Body of pancreas (tissue), 4 donors: ENCODE measurements around the gene LAPTM5. TPM values are rescaled to one million over a fixed set of nuclear protein-coding genes. Genes with fewer than 3 reads are reported as not detected.

Experiments used
- ATAC-seq: fragments of 150-250 bp; one replicate; pipeline ENCODE4 v1.9.1; 2016
- DNase-seq, 4 donors: peaks; one replicate each; pipeline ENCODE4 v3.0.0-alpha.2; 2019
- H3K27ac ChIP-seq, 4 donors: fragments of 200-600 bp; sonication (generic); 1 replicate in 3 of 4; 2 replicates in 1 of 4; pipeline versions ENCODE4 v1.5.1 to v1.6.1; 2016 to 2019; ENCODE audit warnings: mild to moderate bottlenecking in 1 of 4, mixed read lengths in 1 of 4, moderate library complexity in 1 of 4
- H3K27me3 ChIP-seq, 2 donors: fragments of 200-600 bp; sonication (generic); one replicate each; pipeline ENCODE4 v1.6.0; 2016; ENCODE audit warnings: mild to moderate bottlenecking in 1 of 2
- H3K36me3 ChIP-seq, 2 donors: fragments of 200-600 bp; sonication (generic); replicated peaks in 1 of 2; 2 replicates each; pipeline ENCODE4 v1.5.1; 2016; ENCODE audit warnings: low read depth in 2 of 2; ENCODE audit not compliant: insufficient read depth in 1 of 2
- H3K4me1 ChIP-seq: fragments of 200-600 bp; sonication (generic); one replicate; pipeline ENCODE4 v1.6.0; 2016
- H3K4me3 ChIP-seq, 2 donors: fragments of 200-600 bp; sonication (generic); 1 replicate in 1 of 2; 2 replicates in 1 of 2; pipeline ENCODE4 v1.5.1; 2016 to 2019
- H3K9me3 ChIP-seq, 3 donors: fragments of 200-600 bp; sonication (generic); 1 replicate in 2 of 3; 2 replicates in 1 of 3; pipeline ENCODE4 v1.5.1; 2016
- CTCF ChIP-seq, 7 experiments: fragments of 450-650 bp in 4 of 7; fragments of 200-600 bp in 3 of 7; sonication (generic) in 3 of 7; IDR thresholded peaks; one replicate each; pipeline ENCODE4 v1.5.1; 2016 to 2019; ENCODE audit warnings: antibody characterized with exemption in 7 of 7
- POLR2A ChIP-seq, 3 donors: fragments of 450-650 bp; IDR thresholded peaks; one replicate each; pipeline ENCODE4 v1.6.1; 2016; ENCODE audit warnings: antibody characterized with exemption in 3 of 3, mild to moderate bottlenecking in 2 of 3
- WGBS, 2 donors: methylation state at CpG; one replicate each; pipeline ENCODE4 v1.1.5; 2017; 5-methylcytosine and 5-hydroxymethylcytosine counted together
- intact Hi-C: fragments of 100-400 bp; cut with DNase I; formaldehyde crosslinking; loops from one replicate; pipeline ENCODE4 v1.15.1; 2023
- total RNA-seq, 2 donors: library from RNA; depleted of rRNA; stranded (reverse); fragments of >200 nt; gene quantifications; one replicate each; pipeline ENCODE4 v1.1.0, GENCODE V29; 2016

Gene LAPTM5
- total RNA-seq, 2 donors from 2014 or later = 6.3 to 25.2 TPM

- Histone ChIP-seq H3K4me1 (no peaks in the 10 kb centered on the region), H3K27me3 (no peaks in the 10 kb centered on the region), H3K36me3 (no peaks in the 10 kb centered on the region), H3K9me3 (no peaks in the 10 kb centered on the region), H3K27ac (no peak overlapping the region), H3K4me3 (no peak overlapping the region)
- 44 to 46% methylated on average over 12 of the region's 12 CpGs for WGBS, 2 donors
- DNase-seq (no peak), ATAC-seq (no peak)
- TF ChIP-seq POLR2A (IDR thresholded peaks at IDR 0.05) (no peak), CTCF (IDR thresholded peaks at IDR 0.05) (no peak)
- intact Hi-C loops = no loop called here
These were observed 44.3 kb downstream of the LAPTM5 start for GRCh38 chr1:30713311-30713710.

GRCh38 chr1:30712583-30712982, 45.0 kb downstream of the LAPTM5 start:
- peaks cover 4% of the 10 kb centered on the region for H3K4me1 ChIP-seq
- H3K4me3 ChIP-seq = no peak overlapping the region
- H3K36me3 ChIP-seq = no peaks in the 10 kb centered on the region
- DNase-seq (no peak), ATAC-seq (no peak)
- 62 to 74% methylated on average over 6 of the region's 6 CpGs for WGBS, 2 donors
- H3K27me3 ChIP-seq = no peaks in the 10 kb centered on the region
- no peaks in the 10 kb centered on the region for H3K9me3 ChIP-seq
- no peak overlapping the region for H3K27ac ChIP-seq
- no peak for TF ChIP-seq POLR2A (IDR thresholded peaks at IDR 0.05)
- TF ChIP-seq CTCF (IDR thresholded peaks at IDR 0.05) = no peak
- intact Hi-C loops = no loop called here

GRCh38 chr1:30710407-30710806, 47.2 kb downstream of the LAPTM5 start:
- DNase-seq = no peak
- WGBS, 2 donors = 66 to 71% methylated on average over 2 of the region's 2 CpGs

GRCh38 chr1:30708361-30708728, 49.2 kb downstream of the LAPTM5 start:
- TF ChIP-seq POLR2A (IDR thresholded peaks at IDR 0.05) (no peak), CTCF (IDR thresholded peaks at IDR 0.05) (no peak)
- 46 to 48% methylated on average over 8 of the region's 8 CpGs for WGBS, 2 donors

More at GRCh38 chr1:30710407-30710806, 47.2 kb downstream of the LAPTM5 start:
- Histone ChIP-seq H3K27me3 (no peaks in the 10 kb centered on the region), H3K4me1 (peaks cover 8% of the 10 kb centered on the region), H3K4me3 (no peak overlapping the region), H3K36me3 (no peaks in the 10 kb centered on the region), H3K27ac (no peak overlapping the region), H3K9me3 (no peaks in the 10 kb centered on the region)
- no peak for TF ChIP-seq POLR2A (IDR thresholded peaks at IDR 0.05)
- no peak for TF ChIP-seq CTCF (IDR thresholded peaks at IDR 0.05)
- intact Hi-C loops = no loop called here
- ATAC-seq = no peak

More at GRCh38 chr1:30708361-30708728, 49.2 kb downstream of the LAPTM5 start:
- DNase-seq (no peak), ATAC-seq (no peak)
- Histone ChIP-seq H3K9me3 (no peaks in the 10 kb centered on the region), H3K36me3 (no peaks in the 10 kb centered on the region), H3K4me1 (peaks cover 8% of the 10 kb centered on the region), H3K27me3 (no peaks in the 10 kb centered on the region), H3K4me3 (no peak overlapping the region), H3K27ac (no peak overlapping the region)
- intact Hi-C loops = loop anchor here (10.0 kb wide), 2 partner anchors 914 to 1464 kb away; no protein-coding TSS in a partner anchor
